ENCODE data around the gene ACTN4.

Gene ACTN4

GRCh38 chr19:38701455-38702063 is 54.1 kb downstream of the ACTN4 start:
- DNase-seq (ENCODE audit: low read depth), result no peak
- TF ChIP-seq, protein P1, sequence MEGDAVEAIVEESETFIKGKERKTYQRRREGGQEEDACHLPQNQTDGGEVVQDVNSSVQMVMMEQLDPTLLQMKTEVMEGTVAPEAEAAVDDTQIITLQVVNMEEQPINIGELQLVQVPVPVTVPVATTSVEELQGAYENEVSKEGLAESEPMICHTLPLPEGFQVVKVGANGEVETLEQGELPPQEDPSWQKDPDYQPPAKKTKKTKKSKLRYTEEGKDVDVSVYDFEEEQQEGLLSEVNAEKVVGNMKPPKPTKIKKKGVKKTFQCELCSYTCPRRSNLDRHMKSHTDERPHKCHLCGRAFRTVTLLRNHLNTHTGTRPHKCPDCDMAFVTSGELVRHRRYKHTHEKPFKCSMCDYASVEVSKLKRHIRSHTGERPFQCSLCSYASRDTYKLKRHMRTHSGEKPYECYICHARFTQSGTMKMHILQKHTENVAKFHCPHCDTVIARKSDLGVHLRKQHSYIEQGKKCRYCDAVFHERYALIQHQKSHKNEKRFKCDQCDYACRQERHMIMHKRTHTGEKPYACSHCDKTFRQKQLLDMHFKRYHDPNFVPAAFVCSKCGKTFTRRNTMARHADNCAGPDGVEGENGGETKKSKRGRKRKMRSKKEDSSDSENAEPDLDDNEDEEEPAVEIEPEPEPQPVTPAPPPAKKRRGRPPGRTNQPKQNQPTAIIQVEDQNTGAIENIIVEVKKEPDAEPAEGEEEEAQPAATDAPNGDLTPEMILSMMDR (IDR thresholded peaks at IDR 0.05; ENCODE audit: control insufficient read depth, extremely low read depth, insufficient read depth), result no peak

GRCh38 chr19:38702278-38702677 is 54.8 kb downstream of the ACTN4 start:
- TF ChIP-seq, protein P1 (IDR thresholded peaks at IDR 0.05; ENCODE audit: control insufficient read depth, extremely low read depth, insufficient read depth), result no peak
- DNase-seq (ENCODE audit: low read depth), result no peak
- H3K4me3 ChIP-seq (ENCODE audit: low read depth, low read length), result no peak overlapping the region

More at GRCh38 chr19:38701455-38702063, 54.1 kb downstream of the ACTN4 start:
- no peak overlapping the region for H3K4me3 ChIP-seq (ENCODE audit: low read depth, low read length)

DNA sequence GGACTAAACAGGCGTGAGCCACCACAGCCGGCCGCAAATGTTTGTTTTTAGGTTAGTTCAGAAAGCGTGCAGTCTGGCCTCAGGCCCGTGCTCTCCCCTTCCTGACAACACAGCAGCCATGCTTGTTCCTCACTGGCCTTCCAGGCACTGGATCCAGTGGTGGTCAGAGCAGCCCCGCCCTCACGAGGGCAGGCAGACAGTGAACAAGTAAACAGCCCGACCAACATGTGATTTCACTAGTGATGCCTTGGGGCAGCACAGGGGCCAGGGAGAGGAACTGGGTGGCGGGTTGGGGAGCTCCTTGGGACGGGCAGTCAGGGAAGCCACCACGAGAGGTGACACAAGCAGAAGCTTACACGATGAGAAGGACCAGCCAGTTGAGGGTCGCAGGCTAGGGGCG is 56.1 kb downstream of the ACTN4 start:
- TF ChIP-seq, protein P1 (IDR thresholded peaks at IDR 0.05; ENCODE audit: control insufficient read depth, extremely low read depth, insufficient read depth), result no peak
- H3K4me3 ChIP-seq (ENCODE audit: low read depth, low read length), result no peak overlapping the region
- DNase-seq (ENCODE audit: low read depth), result no peak

- TF ChIP-seq, protein P1 (IDR thresholded peaks at IDR 0.05; ENCODE audit: control insufficient read depth, extremely low read depth, insufficient read depth), result no peak
- no peak for DNase-seq (ENCODE audit: low read depth)
- no peak overlapping the region for H3K4me3 ChIP-seq (ENCODE audit: low read depth, low read length)
These were observed 57.1 kb downstream of the ACTN4 start for GRCh38 chr19:38704488-38705026.

DNA sequence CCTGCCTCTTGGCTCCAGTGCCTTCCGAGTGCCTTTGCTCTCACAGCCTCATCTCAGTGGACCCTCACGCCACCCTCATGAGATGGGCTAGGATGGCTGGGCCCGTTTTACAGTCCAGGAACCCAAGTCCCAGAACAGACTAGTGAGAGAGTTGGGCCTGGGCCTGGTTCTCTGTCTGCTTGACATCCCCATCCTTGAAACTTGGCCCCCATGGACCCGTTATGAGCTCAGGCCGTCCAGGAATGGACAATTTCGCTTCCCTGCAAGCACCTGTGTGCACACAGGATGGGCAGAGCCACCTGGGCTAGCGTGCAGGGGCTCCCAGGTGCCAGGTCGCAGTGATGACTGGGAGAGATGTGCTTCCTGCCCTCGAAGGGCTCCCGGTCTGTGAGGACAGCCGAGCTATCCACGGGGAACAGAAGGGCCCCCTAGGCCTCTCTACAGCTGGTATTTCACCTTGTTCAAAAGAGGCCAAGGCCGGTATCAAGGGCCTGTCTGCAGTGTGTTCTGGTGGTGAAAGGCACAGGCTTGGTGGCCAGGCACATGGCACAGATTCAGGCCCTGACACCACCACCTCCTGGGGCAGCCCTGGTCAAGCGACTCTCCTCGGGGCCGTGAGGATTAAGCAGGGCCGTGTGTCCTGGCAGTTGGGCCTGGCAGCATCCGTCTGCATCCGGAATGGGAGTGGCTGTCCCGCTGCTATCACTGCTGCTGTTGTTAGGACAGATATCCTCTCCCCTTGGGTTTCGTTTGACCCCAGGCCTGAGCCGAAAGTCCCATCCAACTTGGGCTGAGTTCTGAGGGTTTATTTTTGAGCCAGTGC is 58.0 kb downstream of the ACTN4 start:
- no peak overlapping the region for H3K4me3 ChIP-seq (ENCODE audit: low read depth, low read length)
- no peak for DNase-seq (ENCODE audit: low read depth)
- TF ChIP-seq, protein P1 (IDR thresholded peaks at IDR 0.05; ENCODE audit: control insufficient read depth, extremely low read depth, insufficient read depth), result no peak

DNA sequence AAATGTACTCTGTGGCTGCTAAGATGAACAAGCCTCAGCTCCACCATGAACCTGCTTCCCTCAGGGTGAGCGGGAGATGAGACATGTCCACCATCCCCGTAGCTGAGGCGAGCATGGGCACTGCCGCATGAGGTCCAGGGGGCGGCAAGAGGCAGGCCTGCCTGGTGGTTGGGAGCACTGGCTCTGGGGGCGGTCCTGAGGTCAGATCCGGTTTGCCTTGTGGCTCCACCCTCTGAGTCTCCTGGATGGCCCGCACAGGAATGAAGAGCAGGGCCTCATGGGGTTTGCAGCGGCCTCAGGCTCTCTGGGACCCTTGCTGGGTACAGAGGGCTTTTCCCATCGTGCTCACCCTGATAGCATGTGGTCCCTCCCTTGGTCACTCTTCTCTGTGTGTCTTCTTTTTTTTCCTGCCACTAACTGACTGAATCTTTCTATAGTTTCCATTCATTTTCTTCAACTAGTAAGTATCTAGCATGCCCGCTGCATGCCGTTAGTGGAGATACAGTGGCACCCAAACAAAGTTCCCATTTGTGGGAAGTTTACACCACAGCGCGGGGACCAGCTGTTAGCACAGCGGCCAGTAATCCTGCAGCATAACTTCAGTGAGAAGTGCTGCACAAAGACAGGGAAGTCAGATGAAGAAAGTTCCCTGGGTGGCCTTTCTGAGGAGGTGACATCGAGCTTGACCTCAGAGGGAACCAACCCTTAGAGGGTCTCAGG is 59.5 kb downstream of the ACTN4 start:
- DNase-seq (ENCODE audit: low read depth), result no peak
- TF ChIP-seq, protein P1 (IDR thresholded peaks at IDR 0.05; ENCODE audit: control insufficient read depth, extremely low read depth, insufficient read depth), result no peak
- H3K4me3 ChIP-seq (ENCODE audit: low read depth, low read length), result no peak overlapping the region
